Endothelial cell of umbilical vein (primary cell): Measurements from ENCODE around the gene PRKRIP1. TPM values are rescaled to one million over a fixed set of nuclear protein-coding genes. Genes with fewer than 3 reads are reported as not detected.

Source experiments
- BruUV-seq: library from RNA; stranded (reverse); fragments of 400-500 nt; replicated peaks from 2 replicates; lab custom pipeline; 2021; lab: Mats Ljungman, UMichigan
- CTCF ChIA-PET: fragments of 300-600, 350-600 bp; sonication (Branson Sonifier 250); formaldehyde crosslinking; loops from one replicate; lab custom pipeline; 2021; ENCODE audit warnings: antibody characterized with exemption, inconsistent platforms; lab: Charles Lee
- POLR2A ChIA-PET: fragments of 300-600, 350-600 bp; sonication (Branson Sonifier 250); formaldehyde crosslinking; loops from one replicate; lab custom pipeline; 2021; ENCODE audit warnings: antibody characterized with exemption, inconsistent platforms; lab: Charles Lee
- DNase-seq: peaks from one replicate; pipeline ENCODE4 v3.0.0-alpha.2; 2011; ENCODE audit warnings: low read depth, low spot score
- FAIRE-seq: peaks from 2 replicates; lab custom pipeline; 2011; peaks lifted over from hg19 to GRCh38; lab: Jason Lieb, UNC
- H2AFZ ChIP-seq: 2 replicates; pipeline ENCODE4 v1.6.0; 2012; ENCODE audit warnings: low read depth, low read length, control low read depth, inconsistent platforms
- H3K27ac ChIP-seq: 2 replicates; pipeline ENCODE4 v1.5.1; 2011; ENCODE audit warnings: low read depth, mild to moderate bottlenecking, control low read depth, low read length, moderate library complexity; ENCODE audit not compliant: insufficient read depth
- H3K27me3 ChIP-seq, 2 experiments: 2 replicates each; pipeline versions ENCODE4 v1.6.0 to v1.6.1; 2011; ENCODE audit warnings: low read length in 2 of 2, mixed read lengths in 1 of 2; ENCODE audit not compliant: control insufficient read depth in 2 of 2, insufficient read depth in 2 of 2
- H3K36me3 ChIP-seq, 2 experiments: 2 replicates in 1 of 2; 3 replicates in 1 of 2; pipeline ENCODE4 v1.5.1; 2011; ENCODE audit warnings: low read length in 2 of 2, mild to moderate bottlenecking in 1 of 2, moderate library complexity in 1 of 2; ENCODE audit not compliant: control insufficient read depth in 2 of 2, insufficient read depth in 2 of 2; ENCODE audit errors: extremely low read depth in 1 of 2
- H3K4me1 ChIP-seq: 3 replicates; pipeline ENCODE4 v1.5.1; 2011; ENCODE audit warnings: mild to moderate bottlenecking, low read length; ENCODE audit not compliant: control insufficient read depth, insufficient read depth; ENCODE audit errors: extremely low read depth
- H3K4me2 ChIP-seq: 2 replicates; pipeline ENCODE4 v1.6.1; 2011; ENCODE audit warnings: low read length, control low read depth, mixed read lengths; ENCODE audit not compliant: insufficient read depth
- H3K4me3 ChIP-seq, 3 experiments: fragments of 200-600 bp in 1 of 3; sonication (generic), shearing (Covaris generic) in 1 of 3; replicated peaks in 1 of 3; 2 replicates each; pipeline ENCODE4 v1.5.1; 2011 to 2016; ENCODE audit warnings: control low read depth in 3 of 3, low read length in 3 of 3, mild to moderate bottlenecking in 2 of 3, inconsistent platforms in 1 of 3, low read depth in 1 of 3, moderate library complexity in 1 of 3; ENCODE audit not compliant: insufficient read depth in 1 of 3
- H3K79me2 ChIP-seq: 2 replicates; pipeline ENCODE4 v1.6.0; 2012; ENCODE audit warnings: low read length, inconsistent platforms; ENCODE audit not compliant: control insufficient read depth, insufficient read depth
- H3K9ac ChIP-seq: replicated peaks from 2 replicates; pipeline ENCODE3; 2011; ENCODE audit warnings: low read length, control low read depth; ENCODE audit not compliant: insufficient read depth; ENCODE audit errors: extremely low read depth
- H3K9me1 ChIP-seq: replicated peaks from 3 replicates; pipeline ENCODE4 v1.6.0; 2011; ENCODE audit warnings: mild to moderate bottlenecking, low read length; ENCODE audit not compliant: control insufficient read depth, insufficient read depth; ENCODE audit errors: extremely low read depth
- H3K9me3 ChIP-seq: replicated peaks from 2 replicates; pipeline ENCODE4 v1.5.1; 2012; ENCODE audit warnings: low read length, inconsistent platforms; ENCODE audit not compliant: control insufficient read depth, insufficient read depth
- H4K20me1 ChIP-seq: replicated peaks from 2 replicates; pipeline ENCODE3; 2011; ENCODE audit warnings: mild to moderate bottlenecking, low read length; ENCODE audit not compliant: control insufficient read depth, insufficient read depth; ENCODE audit errors: extremely low read depth
- CTCF ChIP-seq, 2 donors: IDR thresholded peaks; 1 replicate in 1 of 2; 2 replicates in 1 of 2; pipeline ENCODE4 v1.5.1; 2011; ENCODE audit warnings: low read length in 2 of 2, mild to moderate bottlenecking in 2 of 2, moderate library complexity in 2 of 2, control low read depth in 1 of 2, inconsistent platforms in 1 of 2, low read depth in 1 of 2; ENCODE audit not compliant: insufficient read depth in 1 of 2; ENCODE audit errors: extremely low read depth in 1 of 2
- EZH2 ChIP-seq: IDR thresholded peaks from 2 replicates; pipeline ENCODE4 v1.6.1; 2012; ENCODE audit warnings: borderline replicate concordance, low read depth, mild to moderate bottlenecking, moderate library complexity, low read length, inconsistent platforms; ENCODE audit not compliant: severe bottlenecking
- FOS ChIP-seq: IDR thresholded peaks from 2 replicates; pipeline ENCODE4 v1.6.1; 2011; ENCODE audit warnings: mild to moderate bottlenecking, low read length, moderate library complexity, borderline replicate concordance; ENCODE audit not compliant: insufficient read depth
- GATA2 ChIP-seq: IDR thresholded peaks from 2 replicates; pipeline ENCODE4 v1.7.0; 2011; ENCODE audit warnings: low read depth, mild to moderate bottlenecking, moderate library complexity, mixed read lengths, low read length; ENCODE audit not compliant: insufficient read length, insufficient read depth
- JUN ChIP-seq: IDR thresholded peaks from 2 replicates; pipeline ENCODE4 v1.6.1; 2011; ENCODE audit warnings: borderline replicate concordance, low read depth; ENCODE audit not compliant: insufficient read length, insufficient read depth
- MAX ChIP-seq: IDR thresholded peaks from 2 replicates; pipeline ENCODE4 v1.6.1; 2011; ENCODE audit not compliant: insufficient read depth, insufficient read length
- MYC ChIP-seq: IDR thresholded peaks from one replicate; pipeline ENCODE4 v1.6.1; 2011; ENCODE audit warnings: mild to moderate bottlenecking, low read depth, low read length
- POLR2A ChIP-seq: IDR thresholded peaks from 2 replicates; pipeline ENCODE4 v1.6.1; 2012; ENCODE audit warnings: low read depth, mild to moderate bottlenecking, control low read depth, low read length
- POLR2AphosphoS5 ChIP-seq: IDR thresholded peaks from 2 replicates; pipeline ENCODE4 v1.6.1; 2012; ENCODE audit warnings: low read depth, mild to moderate bottlenecking, control low read depth, low read length, moderate library complexity; ENCODE audit not compliant: insufficient read depth
- dilution Hi-C: fragments of 300-500 bp; cut with MboI; formaldehyde crosslinking; loops from one replicate; pipeline ENCODE4 v1.15.0; 2019; ENCODE audit warnings: low sequenced_read_pairs; ENCODE audit not compliant: extremely low pct_ligation_motif_present
- intact Hi-C: fragments of 100-400 bp; cut with micrococcal nuclease; formaldehyde crosslinking; loops from one replicate; pipeline ENCODE4 v1.10.0; 2022
- polyA plus RNA-seq, 4 experiments: library from polyadenylated mRNA; depleted of rRNA in 3 of 4; stranded (reverse) in 3 of 4; unstranded in 1 of 4; fragments of >200 nt; gene quantifications; 2 replicates each; pipeline versions ENCODE4 v1.2.1 to v1.2.3, GENCODE V29; 2011 to 2012; ENCODE audit warnings: missing spikeins in 1 of 4
- total RNA-seq: library from RNA; stranded (reverse); gene quantifications from 2 replicates; pipeline ENCODE4 v1.2.3, GENCODE V29; 2021

PRKRIP1 gene
- total and polyA plus RNA-seq, 2 donors (not counting 3 experiments of a cell fraction or from before 2014, with no cell fraction given), result 16.1 to 26.1 TPM

GRCh38 chr7:102427019-102427405, 30.8 kb downstream of the PRKRIP1 start:
- no peaks in the 10 kb centered on the region for H4K20me1 ChIP-seq
- no peak overlapping the region for H3K27ac ChIP-seq
- no peaks in the 10 kb centered on the region for H3K9me1 ChIP-seq
- no peak for TF ChIP-seq CTCF (IDR thresholded peaks at IDR 0.05; ENCODE audit: extremely low read depth in 1 of 2, insufficient read depth in 1 of 2, low read depth in 1 of 2, low read length in 2 of 2)
- TF ChIP-seq MYC, result no peak
- TF ChIP-seq MAX, result no peak
- TF ChIP-seq POLR2AphosphoS5, result no peak
- no peak for TF ChIP-seq POLR2A
- no peak for TF ChIP-seq GATA2
- no peak for TF ChIP-seq EZH2
- TF ChIP-seq JUN, result no peak
- no peak for TF ChIP-seq FOS
- H3K4me1 ChIP-seq, result no peaks in the 10 kb centered on the region
- no peak overlapping the region for H3K4me3 ChIP-seq
- no peak for DNase-seq
- H3K27me3 ChIP-seq, result no peaks in the 10 kb centered on the region
- H2AFZ ChIP-seq, result no peak overlapping the region
- FAIRE-seq, result no peak
- no peaks in the 10 kb centered on the region for H3K9me3 ChIP-seq
- intact Hi-C loops (no loop called here), dilution Hi-C loops (no loop called here)
- BruUV-seq, result no TSS peak
- no peak overlapping the region for H3K9ac ChIP-seq
- POLR2A ChIA-PET, result no interaction called here
- H3K4me2 ChIP-seq, result no peak overlapping the region
- H3K36me3 ChIP-seq, result peaks cover 0 to 23% of the 10 kb centered on the region in 2 experiments
- H3K79me2 ChIP-seq, result no peaks in the 10 kb centered on the region
- CTCF ChIA-PET, result no interaction called here
